ENCODE measurements around the gene ZBTB1. TPM values are rescaled to one million over a fixed set of nuclear protein-coding genes. Genes with fewer than 3 reads are reported as not detected.
A peak's percentile ranks its signal among the peaks of the same experiment; 100 is the strongest.

ZBTB1 gene
- total RNA-seq, 1 experiment from 2014 or later, result 28.1 TPM

- in situ Hi-C loops (cut with HindIII; ENCODE audit: low pct_unique_long_range_greater_than_20kb, low sequenced_read_pairs), result no loop called here
- DNase-seq (ENCODE audit: low read depth, low spot score), result no peak
Measured at GRCh38 chr14:64488590-64489099, 15.9 kb upstream of the ZBTB1 start.

GRCh38 chr14:64491637-64492036 is 12.9 kb upstream of the ZBTB1 start:
- no peak for DNase-seq (ENCODE audit: low read depth, low spot score)
- in situ Hi-C loops (cut with HindIII; ENCODE audit: low pct_unique_long_range_greater_than_20kb, low sequenced_read_pairs), result no loop called here

GRCh38 chr14:64493455-64493854 is 11.1 kb upstream of the ZBTB1 start:
- in situ Hi-C loops (cut with HindIII; ENCODE audit: low pct_unique_long_range_greater_than_20kb, low sequenced_read_pairs), result no loop called here
- no peak for DNase-seq (ENCODE audit: low read depth, low spot score)

- DNase-seq (ENCODE audit: low read depth, low spot score), result no peak
- in situ Hi-C loops (cut with HindIII; ENCODE audit: low pct_unique_long_range_greater_than_20kb, low sequenced_read_pairs), result no loop called here
Measured at GRCh38 chr14:64495252-64495651, 9.3 kb upstream of the ZBTB1 start.

- in situ Hi-C loops (cut with HindIII; ENCODE audit: low pct_unique_long_range_greater_than_20kb, low sequenced_read_pairs), result no loop called here
- no peak for DNase-seq (ENCODE audit: low read depth, low spot score)
Measured at GRCh38 chr14:64496764-64497163, 7.8 kb upstream of the ZBTB1 start.

GRCh38 chr14:64500088-64500487 is 4.5 kb upstream of the ZBTB1 start:
- in situ Hi-C loops (cut with HindIII; ENCODE audit: low pct_unique_long_range_greater_than_20kb, low sequenced_read_pairs), result no loop called here
- DNase-seq (ENCODE audit: low read depth, low spot score), result no peak

GRCh38 chr14:64501411-64502171 is 3.0 kb upstream of the ZBTB1 start:
- peak; percentile 45 for DNase-seq (ENCODE audit: low read depth, low spot score)
- in situ Hi-C loops (cut with HindIII; ENCODE audit: low pct_unique_long_range_greater_than_20kb, low sequenced_read_pairs), result no loop called here

- no peak for DNase-seq (ENCODE audit: low read depth, low spot score)
- in situ Hi-C loops (cut with HindIII; ENCODE audit: low pct_unique_long_range_greater_than_20kb, low sequenced_read_pairs), result no loop called here
Measured at GRCh38 chr14:64502456-64502855, 2.1 kb upstream of the ZBTB1 start.

GRCh38 chr14:64502887-64503433 is 1.6 kb upstream of the ZBTB1 start:
- no peak for DNase-seq (ENCODE audit: low read depth, low spot score)
- in situ Hi-C loops (cut with HindIII; ENCODE audit: low pct_unique_long_range_greater_than_20kb, low sequenced_read_pairs), result no loop called here

- DNase-seq (ENCODE audit: low read depth, low spot score), result peak; percentile 88
- in situ Hi-C loops (cut with HindIII; ENCODE audit: low pct_unique_long_range_greater_than_20kb, low sequenced_read_pairs), result no loop called here
Measured at GRCh38 chr14:64503434-64504309, 898 bp upstream of the ZBTB1 start, which contains the start of gene ZBTB25. ZBTB25 (minus strand) TSS chr14:64503838; CDS start chr14:64490533, 13,305 bp downstream.

GRCh38 chr14:64504897-64505794 is 576 bp downstream of the ZBTB1 start:
- DNase-seq (ENCODE audit: low read depth, low spot score), result peak; percentile 88
- in situ Hi-C loops (cut with HindIII; ENCODE audit: low pct_unique_long_range_greater_than_20kb, low sequenced_read_pairs), result no loop called here

GRCh38 chr14:64506721-64507120 is 2.2 kb downstream of the ZBTB1 start:
- DNase-seq (ENCODE audit: low read depth, low spot score), result no peak
- in situ Hi-C loops (cut with HindIII; ENCODE audit: low pct_unique_long_range_greater_than_20kb, low sequenced_read_pairs), result no loop called here

GRCh38 chr14:64507376-64508156 is 3.0 kb downstream of the ZBTB1 start:
- in situ Hi-C loops (cut with HindIII; ENCODE audit: low pct_unique_long_range_greater_than_20kb, low sequenced_read_pairs), result no loop called here
- no peak for DNase-seq (ENCODE audit: low read depth, low spot score)

- in situ Hi-C loops (cut with HindIII; ENCODE audit: low pct_unique_long_range_greater_than_20kb, low sequenced_read_pairs), result no loop called here
- DNase-seq (ENCODE audit: low read depth, low spot score), result no peak
Measured at GRCh38 chr14:64508215-64508776, 3.7 kb downstream of the ZBTB1 start.

GRCh38 chr14:64509036-64509435 is 4.5 kb downstream of the ZBTB1 start:
- no peak for DNase-seq (ENCODE audit: low read depth, low spot score)
- in situ Hi-C loops (cut with HindIII; ENCODE audit: low pct_unique_long_range_greater_than_20kb, low sequenced_read_pairs), result no loop called here

All from SK-MEL-5 (cell line).